ENCODE results near the gene RASAL1. TPM values are rescaled to one million over a fixed set of nuclear protein-coding genes. Genes with fewer than 3 reads are reported as not detected.

Gene RASAL1
- total RNA-seq, 1 donor from 2014 or later, result 1.4 TPM

DNA sequence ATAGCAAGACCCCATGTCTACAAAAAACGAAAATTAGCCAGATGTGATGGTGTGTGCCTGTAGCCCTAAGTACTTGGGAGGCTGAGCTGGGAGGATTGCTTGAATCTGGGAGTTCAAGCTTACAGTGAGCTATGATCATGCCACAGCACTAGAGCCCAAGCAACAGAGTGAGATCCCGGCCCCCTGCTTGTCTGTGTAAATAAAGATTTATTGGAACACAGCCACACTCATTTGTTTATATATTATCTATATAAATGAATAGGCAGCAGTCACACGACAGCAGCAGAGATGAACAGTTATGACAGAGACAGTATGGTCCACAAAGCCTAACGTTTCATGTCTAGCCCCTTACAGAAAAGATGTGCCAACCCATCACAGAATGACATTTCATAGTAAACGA is 34.9 kb upstream of the RASAL1 start:
- Mint-ChIP-seq H3K4me1 (peaks cover 2% of the 10 kb centered on the region), H3K27me3 (ENCODE audit: insufficient read depth, low read depth) (peaks cover 2% of the 10 kb centered on the region), H3K36me3 (peaks cover 26% of the 10 kb centered on the region), H3K9me3 (no peaks in the 10 kb centered on the region), H3K27ac (no peak overlapping the region), H3K4me3 (no peak overlapping the region)
- Histone ChIP-seq H3K9me3 (ENCODE audit: low read depth) (no peaks in the 10 kb centered on the region), H3K4me1 (no peaks in the 10 kb centered on the region), H3K4me3 (no peak overlapping the region), H3F3A (ENCODE audit: low read depth) (peaks cover 6% of the 10 kb centered on the region), H3K36me3 (peaks cover 2% of the 10 kb centered on the region), H3K27ac (no peak overlapping the region), H2AFZ (replicated peaks) (no peak overlapping the region), H3K79me2 (ENCODE audit: low read depth) (no peaks in the 10 kb centered on the region), H4K20me1 (ENCODE audit: low read depth) (peaks cover 7% of the 10 kb centered on the region), H3K4me2 (no peak overlapping the region), H3K9ac (no peak overlapping the region), H3K27me3 (no peaks in the 10 kb centered on the region)
- no peak for DNase-seq (ENCODE audit: low spot score)
- no peak for TF ChIP-seq EZH2phosphoT487 (IDR thresholded peaks at IDR 0.05)
- no peak for TF ChIP-seq CTCF (IDR thresholded peaks at IDR 0.05)
- TF ChIP-seq EZH2 (IDR thresholded peaks at IDR 0.05), result no peak

- Histone ChIP-seq H3K4me2 (no peak overlapping the region), H3K27ac (no peak overlapping the region), H3K27me3 (no peaks in the 10 kb centered on the region), H3F3A (ENCODE audit: low read depth) (no peaks in the 10 kb centered on the region), H3K4me3 (no peak overlapping the region), H3K9ac (no peak overlapping the region), H3K9me3 (ENCODE audit: low read depth) (no peaks in the 10 kb centered on the region), H3K4me1 (no peaks in the 10 kb centered on the region), H2AFZ (replicated peaks) (no peak overlapping the region), H3K36me3 (peaks cover 2% of the 10 kb centered on the region), H3K79me2 (ENCODE audit: low read depth) (no peaks in the 10 kb centered on the region), H4K20me1 (ENCODE audit: low read depth) (peaks cover 3% of the 10 kb centered on the region)
- H3K36me3 Mint-ChIP-seq, result peaks cover 24% of the 10 kb centered on the region
- no peak for TF ChIP-seq EZH2 (IDR thresholded peaks at IDR 0.05)
- no peak for TF ChIP-seq EZH2phosphoT487 (IDR thresholded peaks at IDR 0.05)
- no peak for TF ChIP-seq CTCF (IDR thresholded peaks at IDR 0.05)
- H3K27ac Mint-ChIP-seq, result no peak overlapping the region
- H3K4me1 Mint-ChIP-seq, result peaks cover 2% of the 10 kb centered on the region
- no peak for DNase-seq (ENCODE audit: low spot score)
- H3K27me3 Mint-ChIP-seq (ENCODE audit: insufficient read depth, low read depth), result peaks cover 2% of the 10 kb centered on the region
- no peaks in the 10 kb centered on the region for H3K9me3 Mint-ChIP-seq
- no peak overlapping the region for H3K4me3 Mint-ChIP-seq
These were observed 34.1 kb upstream of the RASAL1 start for GRCh38 chr12:113169697-113170096.

GRCh38 chr12:113167868-113168267 is 32.3 kb upstream of the RASAL1 start:
- Histone ChIP-seq H3K9ac (no peak overlapping the region), H3F3A (ENCODE audit: low read depth) (peaks cover 2% of the 10 kb centered on the region), H2AFZ (replicated peaks) (no peak overlapping the region), H3K79me2 (ENCODE audit: low read depth) (no peaks in the 10 kb centered on the region), H3K36me3 (peaks cover 2% of the 10 kb centered on the region), H3K4me3 (no peak overlapping the region), H3K9me3 (ENCODE audit: low read depth) (no peaks in the 10 kb centered on the region), H3K27me3 (no peaks in the 10 kb centered on the region), H4K20me1 (ENCODE audit: low read depth) (peaks cover 11% of the 10 kb centered on the region), H3K4me2 (no peak overlapping the region), H3K4me1 (no peaks in the 10 kb centered on the region), H3K27ac (no peak overlapping the region)
- H3K27ac Mint-ChIP-seq, result no peak overlapping the region
- H3K4me3 Mint-ChIP-seq, result no peak overlapping the region
- no peaks in the 10 kb centered on the region for H3K9me3 Mint-ChIP-seq
- H3K27me3 Mint-ChIP-seq (ENCODE audit: insufficient read depth, low read depth), result no peaks in the 10 kb centered on the region
- peaks cover 5% of the 10 kb centered on the region for H3K4me1 Mint-ChIP-seq
- peaks cover 22% of the 10 kb centered on the region for H3K36me3 Mint-ChIP-seq
- TF ChIP-seq EZH2phosphoT487 (IDR thresholded peaks at IDR 0.05) (no peak), EZH2 (IDR thresholded peaks at IDR 0.05) (no peak), CTCF (IDR thresholded peaks at IDR 0.05) (no peak)
- DNase-seq (ENCODE audit: low spot score), result no peak
